ENCODE data around the gene C2orf68.
A peak's percentile ranks its signal among the peaks of the same experiment; 100 is the strongest.

C2orf68 gene

GRCh38 chr2:85596026-85596333 lies 15.9 kb downstream of the C2orf68 start (continued):
- TF ChIP-seq PRDM4 (tag by site-specific recombination; IDR thresholded peaks at IDR 0.05) (no peak; the same call in 1 of the 2 replicates), PRDM10 (tag by site-specific recombination; IDR thresholded peaks at IDR 0.05) (no peak), ZNF157 (tag by site-specific recombination; IDR thresholded peaks at IDR 0.05) (no peak), ZNF184 (tag by site-specific recombination; IDR thresholded peaks at IDR 0.05) (no peak), ZNF610 (tag by site-specific recombination; IDR thresholded peaks at IDR 0.05; ENCODE audit: borderline replicate concordance) (no peak), GLIS1 (tag by site-specific recombination; IDR thresholded peaks at IDR 0.05) (peak; percentile 36; the same call in 1 of the 2 replicates)

DNA sequence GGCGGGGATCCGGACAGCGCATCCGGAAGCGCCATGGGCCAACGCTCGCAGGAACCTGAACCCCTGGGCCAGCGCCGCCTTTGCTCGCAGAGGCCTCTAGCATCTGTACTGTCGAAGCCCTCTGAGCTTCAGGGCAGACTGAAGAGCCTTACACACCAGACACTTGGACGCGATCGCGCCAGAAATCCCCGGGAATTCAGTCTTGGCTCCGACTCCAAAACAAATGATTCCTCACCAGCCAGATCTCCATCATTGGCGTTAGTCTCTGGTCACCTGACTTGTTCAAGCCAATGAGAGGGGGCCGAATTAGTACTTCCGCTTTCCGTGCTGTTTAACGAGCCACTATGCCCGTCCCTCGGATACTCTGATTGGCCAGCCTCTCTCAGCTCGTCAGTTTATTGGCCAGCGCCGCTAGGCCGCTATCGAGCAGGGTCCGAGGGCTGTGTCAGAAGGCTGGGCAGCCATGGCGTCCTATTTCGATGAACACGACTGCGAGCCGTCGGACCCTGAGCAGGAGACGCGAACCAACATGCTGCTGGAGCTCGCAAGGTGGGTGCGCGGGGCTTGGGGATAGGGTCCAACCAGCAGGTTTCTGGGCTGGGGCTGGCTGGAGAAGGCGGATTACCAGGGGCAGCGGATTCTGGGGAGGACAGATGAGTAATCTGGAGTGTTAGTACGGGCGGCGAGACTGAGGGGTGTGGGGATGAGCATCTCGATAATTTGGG lies 16.4 kb downstream of the C2orf68 start, which contains the start of gene RNF181:
Gene RNF181 (plus strand): TSS at position 445 of the 725 bp plus-strand sequence. CDS start 19 bp downstream, at position 464.
- ChIA-PET CTCF (interaction anchor here (0.6 to 1.9 kb wide), 5 partner anchors 9 to 175 kb away, joined by 3 to 5 read pairs (median 3); partner anchors contain the start of genes USP39 and VAMP8), POLR2A (interaction anchor here (0.6 to 4.1 kb wide), 23 partner anchors 8 to 241 kb away, joined by 3 to 43 read pairs (median 5); partner anchors contain the start of genes C2orf68, ELMOD3, GGCX and MAT2A)
- H3K27ac ChIP-seq (ENCODE audit: extremely low read depth, low read depth, low read length) = peak within 1 kb of the TSS; percentile 77
- H3K36me3 ChIP-seq (ENCODE audit: control insufficient read depth in 2 of 2, insufficient read depth in 1 of 2, low read length in 2 of 2) = peaks cover 7 to 35% of the 10 kb centered on the region in 2 experiments; a peak in 2 of 3 replicates
- no peaks in the 10 kb centered on the region for H3K9me3 ChIP-seq (ENCODE audit: control insufficient read depth, insufficient read depth, low read depth, low read length)
- H3K4me1 ChIP-seq (ENCODE audit: control insufficient read depth, insufficient read depth, low read length) = 0 out of 2 replicates have a peak, but pooled peaks cover 3% of the 10 kb centered on the region
- peak within 1 kb of the TSS; percentile 79 for H3K4me3 ChIP-seq (ENCODE audit: low read depth, low read length)
- peak; percentile 61 for TF ChIP-seq SP3 (tag by site-specific recombination; IDR thresholded peaks at IDR 0.05)
- TF ChIP-seq ZNF335 (tag by site-specific recombination; conservative IDR thresholded peaks at IDR 0.05) = peak; percentile 55
- TF ChIP-seq ZNF660 (tag by site-specific recombination; IDR thresholded peaks at IDR 0.05) = peak; percentile 38; the same call in 1 of the 2 replicates
- TF ChIP-seq GLI2 (tag by site-specific recombination; IDR thresholded peaks at IDR 0.05; ENCODE audit: borderline replicate concordance, low read depth) = no peak
- peak; percentile 84 for TF ChIP-seq IKZF3 (tag by site-specific recombination; IDR thresholded peaks at IDR 0.05)
- 0 out of 2 replicates have a peak, but pooled peaks have one; percentile 86 for TF ChIP-seq ZNF600 (tag by site-specific recombination; IDR thresholded peaks at IDR 0.05)
- TF ChIP-seq KLF16 (tag by site-specific recombination; IDR thresholded peaks at IDR 0.05) = peak; percentile 34; the same call in 1 of the 2 replicates
- no peak for TF ChIP-seq KLF1 (tag by site-specific recombination; IDR thresholded peaks at IDR 0.05)
- peak; percentile 78 for TF ChIP-seq ZBTB17 (tag by site-specific recombination; IDR thresholded peaks at IDR 0.05)
- peak; percentile 100 for TF ChIP-seq HOXD13 (CRISPR knock-in tag; IDR thresholded peaks at IDR 0.05; ENCODE audit: borderline replicate concordance)
- peak; percentile 14; the same call in 1 of the 2 replicates for TF ChIP-seq REST (tag by site-specific recombination; IDR thresholded peaks at IDR 0.05)
- TF ChIP-seq ZBTB6 (tag by site-specific recombination; IDR thresholded peaks at IDR 0.05) = 0 out of 2 replicates have a peak, but pooled peaks have one; percentile 22
- no peak for TF ChIP-seq ZNF214 (tag by site-specific recombination; IDR thresholded peaks at IDR 0.05; ENCODE audit: borderline replicate concordance)
- TF ChIP-seq ZNF394 (tag by site-specific recombination; IDR thresholded peaks at IDR 0.05; ENCODE audit: borderline replicate concordance) = 0 out of 2 replicates have a peak, but pooled peaks have one; percentile 26
- peak; percentile 94 for TF ChIP-seq SP2 (tag by site-specific recombination; IDR thresholded peaks at IDR 0.05)
- peak; percentile 37; the same call in 1 of the 2 replicates for TF ChIP-seq ZIC2 (tag by site-specific recombination; IDR thresholded peaks at IDR 0.05)
- TF ChIP-seq ZNF548 (tag by site-specific recombination; IDR thresholded peaks at IDR 0.05) = no peak
- peak; percentile 82; the same call in 1 of the 2 replicates for TF ChIP-seq KLF9 (tag by site-specific recombination; IDR thresholded peaks at IDR 0.05; ENCODE audit: low read depth)
- no peak for TF ChIP-seq ZNF155 (tag by site-specific recombination; IDR thresholded peaks at IDR 0.05)

Data from HEK293 (cell line).